K562 (cell line): ENCODE data around the gene GPR68. TPM values are rescaled to one million over a fixed set of nuclear protein-coding genes. Genes with fewer than 3 reads are reported as not detected.

ENCODE experiments used
- ATAC-seq: fragments of 200-7000 bp; cut with Tn5 transposase; 3 replicates; pipeline ENCODE4 v1.9.1; 2020; ENCODE audit warnings: moderate library complexity
- BruUV-seq: library from RNA; stranded (reverse); fragments of 400-500 nt; replicated peaks from 2 replicates; lab custom pipeline; 2021; lab: Mats Ljungman, UMichigan
- CTCF ChIA-PET: fragments of 300-600 bp; formaldehyde crosslinking; extraction: SDS; loops from one replicate; lab custom pipeline; 2021; ENCODE audit warnings: low intra/inter-chr PET ratio; lab: Yijun Ruan, JAX
- POLR2A ChIA-PET: fragments of 300-600, 350-650 bp; sonication (Branson Sonifier 250); formaldehyde crosslinking; extraction: SDS; loops from one replicate; lab custom pipeline; 2021; ENCODE audit warnings: antibody characterized with exemption, inconsistent platforms; lab: Yijun Ruan, JAX
- DNase-seq, 4 experiments: peaks; one replicate each; pipeline versions ENCODE4 v3.0.0 to v3.0.0-alpha.2; 2011 to 2018; ENCODE audit warnings: low spot score in 3 of 4, mixed read lengths in 3 of 4; ENCODE audit errors: extremely low read depth in 1 of 4
- FAIRE-seq: peaks from 2 replicates; lab custom pipeline; 2011; peaks lifted over from hg19 to GRCh38; lab: Jason Lieb, UNC
- H2AFZ ChIP-seq: 2 replicates; pipeline ENCODE4 v1.6.0; 2011; ENCODE audit warnings: low read depth, low read length, control low read depth, inconsistent platforms
- H3K27ac ChIP-seq: fragments of 200-600 bp; 3 replicates; pipeline ENCODE4 v1.8.0; 2011; ENCODE audit warnings: low read depth, mild to moderate bottlenecking, control low read depth, inconsistent platforms, low read length, moderate library complexity, mixed read lengths; ENCODE audit errors: extremely low read depth
- H3K27me3 ChIP-seq, 2 experiments: fragments of 300-600 bp in 1 of 2; 2 replicates in 1 of 2; 3 replicates in 1 of 2; pipeline versions ENCODE4 v1.6.0 to v1.8.0; 2011; ENCODE audit warnings: inconsistent platforms in 2 of 2, low read length in 2 of 2, mild to moderate bottlenecking in 1 of 2, mixed read lengths in 1 of 2, moderate library complexity in 1 of 2; ENCODE audit not compliant: control insufficient read depth in 2 of 2, insufficient read depth in 2 of 2
- H3K36me3 ChIP-seq: fragments of 300-600 bp; 3 replicates; pipeline ENCODE4 v1.8.0; 2011; ENCODE audit warnings: mild to moderate bottlenecking, low read length, inconsistent platforms; ENCODE audit not compliant: control insufficient read depth, insufficient read depth
- H3K4me1 ChIP-seq, 2 experiments: fragments of 200-600 bp in 1 of 2; replicated peaks in 1 of 2; 2 replicates in 1 of 2; 3 replicates in 1 of 2; pipeline versions ENCODE4 v1.5.1 to v1.8.0; 2011; ENCODE audit warnings: inconsistent platforms in 2 of 2, low read length in 2 of 2, mild to moderate bottlenecking in 1 of 2, mixed read lengths in 1 of 2, moderate library complexity in 1 of 2; ENCODE audit not compliant: control insufficient read depth in 2 of 2, insufficient read depth in 2 of 2
- H3K4me2 ChIP-seq: 2 replicates; pipeline ENCODE4 v1.6.1; 2011; ENCODE audit warnings: low read length, control low read depth, inconsistent platforms, mixed read lengths; ENCODE audit not compliant: insufficient read depth
- H3K4me3 ChIP-seq: fragments of 200-600 bp; sonication (generic), shearing (Covaris generic); 2 replicates; pipeline ENCODE4 v1.5.1; 2016; ENCODE audit warnings: control low read depth, inconsistent platforms
- H3K79me2 ChIP-seq: fragments of 200-600 bp; 3 replicates; pipeline ENCODE4 v1.8.0; 2011; ENCODE audit warnings: low read length, inconsistent platforms; ENCODE audit not compliant: control insufficient read depth, insufficient read depth
- H3K9ac ChIP-seq, 2 experiments: 2 replicates each; pipeline versions ENCODE4 v1.6.0 to v1.6.1; 2011; ENCODE audit warnings: low read depth in 2 of 2, low read length in 2 of 2, control low read depth in 1 of 2, inconsistent platforms in 1 of 2, mild to moderate bottlenecking in 1 of 2, mixed read lengths in 1 of 2; ENCODE audit not compliant: insufficient read depth in 1 of 2
- H3K9me1 ChIP-seq: one replicate; pipeline ENCODE4 v1.6.0; 2011; ENCODE audit warnings: inconsistent platforms, mild to moderate bottlenecking, low read length, moderate library complexity; ENCODE audit not compliant: control insufficient read depth, insufficient read depth
- H3K9me3 ChIP-seq: replicated peaks from 2 replicates; pipeline ENCODE4 v1.5.1; 2011; ENCODE audit warnings: low read depth, low read length, inconsistent platforms; ENCODE audit not compliant: control insufficient read depth, insufficient read depth
- H4K20me1 ChIP-seq: replicated peaks from 2 replicates; pipeline ENCODE4 v1.6.1; 2011; ENCODE audit warnings: low read length, inconsistent platforms, mixed read lengths; ENCODE audit not compliant: control insufficient read depth, insufficient read depth
- ARID4B ChIP-seq: sonication (generic); formaldehyde crosslinking; IDR thresholded peaks from 2 replicates; pipeline ENCODE4 v1.8.0; 2022; ENCODE audit warnings: mild to moderate bottlenecking, missing genetic modification reagents
- CBFA2T3 ChIP-seq: fragments of 450-650 bp; IDR thresholded peaks from 2 replicates; pipeline ENCODE4 v1.6.1; 2017
- CC2D1A ChIP-seq: fragments of 450-650 bp; IDR thresholded peaks from 2 replicates; pipeline ENCODE4 v1.6.1; 2017; ENCODE audit warnings: mild to moderate bottlenecking
- CEBPG ChIP-seq, 3 experiments: fragments of 200-800 bp in 1 of 3; sonication (Bioruptor generic) in 1 of 3; sonication (generic) in 1 of 3; formaldehyde crosslinking in 1 of 3; IDR thresholded peaks in 2 of 3; conservative IDR thresholded peaks in 1 of 3; 2 replicates each; pipeline versions ENCODE4 v1.6.1 to v1.8.0; 2016 to 2022; ENCODE audit warnings: missing compliant biosample characterization in 2 of 3, missing genetic modification characterization in 2 of 3, mild to moderate bottlenecking in 1 of 3, missing genetic modification reagents in 1 of 3
- CREM ChIP-seq: IDR thresholded peaks from 2 replicates; pipeline ENCODE4 v1.6.1; 2014; ENCODE audit warnings: antibody characterized with exemption, low read depth
- DPF2 ChIP-seq: fragments of 450-650 bp; IDR thresholded peaks from 2 replicates; pipeline ENCODE4 v1.6.1; 2016
- NCOR1 ChIP-seq: fragments of 450-650 bp; IDR thresholded peaks from 2 replicates; pipeline ENCODE4 v1.6.1; 2016; ENCODE audit warnings: mild to moderate bottlenecking, moderate library complexity
- RBM15 ChIP-seq: fragments of 200-400 bp; formaldehyde crosslinking; IDR thresholded peaks from 2 replicates; pipeline ENCODE4 v1.6.1; 2018; ENCODE audit warnings: mild to moderate bottlenecking, low read length, moderate library complexity; ENCODE audit not compliant: insufficient read depth
- ZBTB34 ChIP-seq: fragments of 250-450 bp; sonication (Bioruptor Pico); IDR thresholded peaks from 2 replicates; pipeline ENCODE4 v1.8.0; 2021; ENCODE audit warnings: mild to moderate bottlenecking, moderate library complexity
- ZNF609 ChIP-seq: sonication (generic); formaldehyde crosslinking; IDR thresholded peaks from 2 replicates; pipeline ENCODE4 v1.8.1; 2023; ENCODE audit warnings: missing genetic modification reagents, mild to moderate bottlenecking, borderline replicate concordance
- ZNF778 ChIP-seq: fragments of 450-650 bp; formaldehyde crosslinking; IDR thresholded peaks from 2 replicates; pipeline ENCODE4 v1.4.0; 2020; ENCODE audit warnings: mild to moderate bottlenecking, moderate library complexity
- WGBS: fragments of 100-300 bp; shearing (Covaris generic); methylation state at CpG from one replicate; pipeline ENCODE4 v1.1.6; 2016; ENCODE audit warnings: low coverage, mixed read lengths; ENCODE audit not compliant: insufficient coverage; ENCODE audit errors: missing lambda C conversion rate; 5-methylcytosine and 5-hydroxymethylcytosine counted together
- in situ Hi-C: fragments of 300-500 bp; cut with MboI; formaldehyde crosslinking; loops from 4 replicates; pipeline ENCODE4 v1.15.0; 2018; ENCODE audit warnings: inconsistent platforms, mixed read lengths
- intact Hi-C: fragments of 100-400 bp; cut with micrococcal nuclease; formaldehyde crosslinking; loops from 2 replicates; pipeline ENCODE4 v1.14.2; 2022
- polyA plus RNA-seq, 8 experiments: library from polyadenylated mRNA; depleted of rRNA in 4 of 8; stranded (reverse) in 5 of 8; unstranded in 3 of 8; fragments of >200 nt; fragmentation: Nextera tagmentation in 2 of 8; fragmentation: Illumina TruSeq in 1 of 8; extraction: Ambion mirVana in 2 of 8; extraction: Trizol in 1 of 8; gene quantifications; 2 replicates each; pipeline versions ENCODE4 v1.2.1 to v1.2.3, GENCODE V29; 2011 to 2014; ENCODE audit warnings: inconsistent platforms in 1 of 8, missing spikeins in 1 of 8
- total RNA-seq, 7 experiments: library from RNA; depleted of rRNA in 6 of 7; stranded (reverse); fragments of >200 nt in 6 of 7; fragmentation: Illumina TruSeq in 2 of 7; extraction: Trizol in 2 of 7; gene quantifications; 2 replicates each; pipeline versions ENCODE4 v1.2.1 to v1.2.3, GENCODE V29; 2011 to 2021; ENCODE audit warnings: low replicate concordance in 1 of 7

Gene GPR68
- total and polyA plus RNA-seq, 9 of the 15 experiments (the other 6 are each of a cell fraction or from before 2014, with no cell fraction given), result 0.41 to 9.4 (median 3.7) TPM

GRCh38 chr14:91293281-91293680 lies 48.8 kb upstream of the GPR68 start (continued):
- TF ChIP-seq ZNF609 (CRISPR knock-in tag) (no peak), ZBTB34 (no peak), DPF2 (no peak)
- TF ChIP-seq, all 486 proteins: peak for 0

- Histone ChIP-seq H3K27me3 (no peaks in the 10 kb centered on the region), H3K4me1 (no peaks in the 10 kb centered on the region; a peak in 1 of 5 replicates), H2AFZ (no peak overlapping the region), H3K27ac (no peak overlapping the region), H3K9me1 (no peaks in the 10 kb centered on the region), H4K20me1 (no peaks in the 10 kb centered on the region), H3K79me2 (no peaks in the 10 kb centered on the region), H3K9me3 (no peaks in the 10 kb centered on the region), H3K4me2 (no peak overlapping the region), H3K9ac (no peak overlapping the region), H3K36me3 (peaks cover 63% of the 10 kb centered on the region; the same call in 1 of the 3 replicates), H3K4me3 (no peak overlapping the region)
- FAIRE-seq, result no peak
- no peak for ATAC-seq
- no TSS peak for BruUV-seq
- intact Hi-C loops, result no loop called here
- ChIA-PET POLR2A (interaction anchor here (0.6 kb wide), 1 partner anchor 704 kb away, joined by 4 read pairs; no protein-coding TSS in a partner anchor), CTCF (no interaction called here)
- WGBS, result 87% methylated on average over 11 of the region's 15 CpGs
- in situ Hi-C loops, result no loop called here
- no peak for DNase-seq
- TF ChIP-seq ZNF778 (CRISPR knock-in tag) (no peak), CBFA2T3 (no peak), NCOR1 (no peak), CEBPG (CRISPR knock-in tag; IDR thresholded peaks at IDR 0.05) (no peak), CEBPG (tag; conservative IDR thresholded peaks at IDR 0.05 in 1 of 2, IDR thresholded peaks at IDR 0.05 in 1 of 2) (no peak), CREM (no peak), CC2D1A (no peak), ARID4B (no peak), RBM15 (no peak)
Measured at GRCh38 chr14:91292491-91292890, 48.0 kb upstream of the GPR68 start.
